ACC112 (cell line): Measurements from ENCODE around the gene DOCK9.

ENCODE experiments used
- H2AFZ ChIP-seq: fragments of 200-600 bp; sonication (generic); one replicate; pipeline ENCODE4 v1.6.0; 2017; ENCODE audit warnings: antibody characterized with exemption, low read length; ENCODE audit not compliant: unreplicated experiment
- H3K27ac ChIP-seq: fragments of 200-600 bp; sonication (generic); 2 replicates; pipeline ENCODE4 v1.5.1; 2014; ENCODE audit warnings: low read depth, mild to moderate bottlenecking, antibody characterized with exemption, low read length, moderate library complexity
- H3K27me3 ChIP-seq: fragments of 200-600 bp; sonication (generic); 2 replicates; pipeline ENCODE4 v1.6.1; 2014; ENCODE audit warnings: mild to moderate bottlenecking, antibody characterized with exemption, low read length, moderate library complexity, mixed read lengths; ENCODE audit not compliant: insufficient read depth
- H3K36me3 ChIP-seq: fragments of 200-600 bp; sonication (generic); 2 replicates; pipeline ENCODE4 v1.6.1; 2016; ENCODE audit warnings: mild to moderate bottlenecking, antibody characterized with exemption, low read length, moderate library complexity, mixed read lengths; ENCODE audit not compliant: insufficient read depth
- H3K4me1 ChIP-seq: fragments of 200-600 bp; sonication (generic); one replicate; pipeline ENCODE4 v1.6.1; 2016; ENCODE audit warnings: low read length, mixed read lengths; ENCODE audit not compliant: insufficient read depth, unreplicated experiment, control insufficient read depth
- H3K4me3 ChIP-seq: fragments of 200-600 bp; sonication (generic); 2 replicates; pipeline ENCODE4 v1.5.1; 2014; ENCODE audit warnings: mild to moderate bottlenecking, low read depth, low read length
- H3K79me2 ChIP-seq: fragments of 200-600 bp; sonication (generic); one replicate; pipeline ENCODE4 v1.6.0; 2016; ENCODE audit warnings: low read length; ENCODE audit not compliant: control insufficient read depth, unreplicated experiment, insufficient read depth

The DOCK9 gene

DNA sequence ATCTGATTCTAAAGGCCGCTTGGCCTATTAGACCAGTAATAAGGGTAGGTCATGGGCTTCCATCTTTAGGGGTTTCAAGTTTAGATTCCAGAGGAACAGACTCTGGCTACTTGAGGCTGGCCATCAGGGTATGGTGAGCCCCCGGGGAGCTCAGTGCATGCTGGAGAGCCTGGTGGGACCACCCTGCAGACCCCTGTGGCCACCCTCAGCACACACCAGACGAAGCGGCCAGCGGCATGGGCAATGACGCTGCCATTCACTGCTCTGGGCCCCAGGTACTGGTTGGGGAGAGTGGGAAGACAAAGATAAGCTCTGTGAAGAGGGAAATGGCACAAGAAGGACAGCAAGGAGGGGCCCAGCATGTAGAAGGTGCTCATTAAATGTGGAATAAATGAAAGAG, 126.6 kb downstream of the DOCK9 start:
- Histone ChIP-seq H3K79me2 (no peaks in the 10 kb centered on the region), H3K36me3 (no peaks in the 10 kb centered on the region), H3K4me1 (peaks cover 4% of the 10 kb centered on the region), H3K27ac (no peak overlapping the region), H3K27me3 (no peaks in the 10 kb centered on the region), H3K4me3 (no peak overlapping the region), H2AFZ (no peak overlapping the region)

DNA sequence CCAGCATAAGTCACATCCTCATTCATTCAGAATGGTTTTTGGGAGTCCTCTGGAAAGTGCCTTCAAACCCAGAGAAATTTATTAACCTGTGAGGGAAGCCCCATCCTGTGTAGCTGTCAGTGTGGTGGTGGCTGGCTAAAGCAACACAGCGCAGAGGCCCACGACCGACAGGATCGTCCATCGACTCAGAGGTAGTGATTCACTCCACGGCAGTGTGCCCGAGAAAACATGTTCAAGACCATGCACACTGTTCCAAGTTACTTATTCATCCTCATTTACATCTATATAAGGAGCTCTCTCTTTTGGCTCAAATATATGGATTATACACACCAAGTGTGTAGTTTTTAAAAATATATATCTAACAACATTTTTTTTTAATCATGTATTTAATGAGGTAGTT, 129.1 kb downstream of the DOCK9 start:
- H3K27ac ChIP-seq = no peak overlapping the region
- H3K79me2 ChIP-seq = no peaks in the 10 kb centered on the region
- no peaks in the 10 kb centered on the region for H3K36me3 ChIP-seq
- H3K4me1 ChIP-seq = peaks cover 1% of the 10 kb centered on the region
- H3K27me3 ChIP-seq = no peaks in the 10 kb centered on the region
- H2AFZ ChIP-seq = no peak overlapping the region
- no peak overlapping the region for H3K4me3 ChIP-seq

- Histone ChIP-seq H3K27ac (no peak overlapping the region), H3K4me1 (no peaks in the 10 kb centered on the region), H3K79me2 (no peaks in the 10 kb centered on the region), H3K36me3 (no peaks in the 10 kb centered on the region), H2AFZ (no peak overlapping the region), H3K4me3 (no peak overlapping the region), H3K27me3 (no peaks in the 10 kb centered on the region)
Measured at GRCh38 chr13:98847780-98848179, 130.1 kb downstream of the DOCK9 start.

GRCh38 chr13:98846986-98847385, 130.9 kb downstream of the DOCK9 start:
- Histone ChIP-seq H3K27ac (no peak overlapping the region), H3K4me1 (no peaks in the 10 kb centered on the region)

GRCh38 chr13:98846521-98846920, 131.3 kb downstream of the DOCK9 start:
- Histone ChIP-seq H2AFZ (no peak overlapping the region), H3K27me3 (no peaks in the 10 kb centered on the region), H3K4me3 (no peak overlapping the region), H3K4me1 (no peaks in the 10 kb centered on the region), H3K79me2 (no peaks in the 10 kb centered on the region), H3K27ac (no peak overlapping the region), H3K36me3 (no peaks in the 10 kb centered on the region)

More at GRCh38 chr13:98846986-98847385, 130.9 kb downstream of the DOCK9 start:
- no peaks in the 10 kb centered on the region for H3K36me3 ChIP-seq
- no peaks in the 10 kb centered on the region for H3K79me2 ChIP-seq
- H3K4me3 ChIP-seq = no peak overlapping the region
- H3K27me3 ChIP-seq = no peaks in the 10 kb centered on the region
- H2AFZ ChIP-seq = no peak overlapping the region

DNA sequence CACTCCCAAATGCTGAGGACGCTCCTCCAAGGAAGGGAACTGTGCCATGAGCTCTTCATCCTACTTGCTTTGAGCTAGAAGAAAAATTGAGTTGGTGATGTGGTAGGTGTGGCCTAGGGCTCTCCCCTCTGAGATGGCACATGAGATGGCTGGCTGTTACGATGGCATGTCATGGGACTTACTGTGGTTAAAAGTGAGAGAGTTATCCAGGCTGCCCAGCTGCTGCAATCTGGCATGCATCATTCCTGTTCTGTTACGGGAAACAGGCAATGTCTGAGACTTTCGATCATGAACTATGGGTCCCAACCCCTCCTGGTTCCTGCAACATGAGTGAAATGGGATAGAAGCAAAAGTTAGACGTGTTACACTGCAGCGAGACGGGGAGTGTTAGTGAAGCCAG, 132.1 kb downstream of the DOCK9 start:
- H2AFZ ChIP-seq = no peak overlapping the region
- H3K4me3 ChIP-seq = no peak overlapping the region
- no peaks in the 10 kb centered on the region for H3K4me1 ChIP-seq
- no peaks in the 10 kb centered on the region for H3K27me3 ChIP-seq
- no peaks in the 10 kb centered on the region for H3K79me2 ChIP-seq
- no peaks in the 10 kb centered on the region for H3K36me3 ChIP-seq
- no peak overlapping the region for H3K27ac ChIP-seq

GRCh38 chr13:98844021-98844420, 133.8 kb downstream of the DOCK9 start:
- Histone ChIP-seq H3K27me3 (no peaks in the 10 kb centered on the region), H2AFZ (no peak overlapping the region), H3K36me3 (no peaks in the 10 kb centered on the region), H3K4me3 (no peak overlapping the region), H3K79me2 (no peaks in the 10 kb centered on the region), H3K4me1 (no peaks in the 10 kb centered on the region), H3K27ac (no peak overlapping the region)

DNA sequence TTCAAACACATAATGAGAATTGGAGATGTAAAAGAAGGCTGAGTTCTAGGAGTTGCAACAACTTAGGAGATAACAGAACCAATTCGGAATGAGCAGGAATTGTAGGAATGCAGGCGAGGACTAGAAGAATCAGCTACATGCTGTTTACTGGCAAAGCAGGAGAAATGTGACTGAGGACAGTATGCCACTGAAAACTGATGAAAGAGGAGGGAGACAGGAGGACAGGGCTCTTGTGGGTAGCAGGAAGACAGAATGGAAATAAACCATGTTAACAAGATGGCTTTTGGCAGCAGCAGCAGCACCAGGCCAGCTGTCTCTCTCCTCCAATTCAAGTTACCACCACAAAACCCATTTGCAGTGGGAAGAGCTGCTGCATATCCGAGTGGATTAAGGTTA, 134.4 kb downstream of the DOCK9 start:
- Histone ChIP-seq H3K36me3 (no peaks in the 10 kb centered on the region), H2AFZ (no peak overlapping the region), H3K27ac (no peak overlapping the region), H3K4me3 (no peak overlapping the region), H3K27me3 (no peaks in the 10 kb centered on the region), H3K4me1 (no peaks in the 10 kb centered on the region), H3K79me2 (no peaks in the 10 kb centered on the region)

DNA sequence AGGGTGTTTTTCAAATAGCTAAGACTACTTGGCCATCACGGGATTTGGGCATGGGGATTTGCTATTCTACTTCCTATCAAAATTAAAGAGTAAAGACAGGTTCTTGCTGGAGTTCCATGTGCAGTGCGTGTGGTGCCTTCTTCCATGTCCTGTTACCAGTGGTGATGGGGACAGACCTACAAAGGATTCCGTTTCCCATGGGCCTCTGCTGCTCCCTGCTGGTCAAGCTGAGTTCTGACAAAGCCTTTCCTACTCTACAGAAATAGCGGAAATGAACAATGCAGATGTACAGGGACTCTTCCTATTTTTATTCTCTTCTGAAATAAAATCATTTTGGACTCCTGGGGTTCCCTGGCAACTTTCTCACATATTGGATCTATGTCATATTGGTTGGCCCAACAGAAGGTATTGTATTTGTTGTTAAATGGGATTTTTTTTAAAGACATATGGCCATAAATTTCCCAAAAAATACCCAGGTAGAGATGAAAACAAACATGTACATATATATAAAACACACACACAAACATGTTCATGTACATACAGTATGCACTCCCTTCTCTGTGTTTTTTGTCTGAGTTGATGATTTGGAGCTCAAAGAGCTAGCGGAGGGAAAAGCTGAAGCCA, 134.9 kb downstream of the DOCK9 start:
- Histone ChIP-seq H3K27ac (no peak overlapping the region), H3K79me2 (no peaks in the 10 kb centered on the region), H3K36me3 (no peaks in the 10 kb centered on the region), H3K4me3 (no peak overlapping the region), H3K4me1 (no peaks in the 10 kb centered on the region), H2AFZ (no peak overlapping the region), H3K27me3 (no peaks in the 10 kb centered on the region)

- Histone ChIP-seq H2AFZ (no peak overlapping the region), H3K27me3 (no peaks in the 10 kb centered on the region), H3K4me1 (no peaks in the 10 kb centered on the region), H3K79me2 (no peaks in the 10 kb centered on the region), H3K36me3 (no peaks in the 10 kb centered on the region), H3K4me3 (no peak overlapping the region), H3K27ac (no peak overlapping the region)
Measured at GRCh38 chr13:98842070-98842469, 135.8 kb downstream of the DOCK9 start.

DNA sequence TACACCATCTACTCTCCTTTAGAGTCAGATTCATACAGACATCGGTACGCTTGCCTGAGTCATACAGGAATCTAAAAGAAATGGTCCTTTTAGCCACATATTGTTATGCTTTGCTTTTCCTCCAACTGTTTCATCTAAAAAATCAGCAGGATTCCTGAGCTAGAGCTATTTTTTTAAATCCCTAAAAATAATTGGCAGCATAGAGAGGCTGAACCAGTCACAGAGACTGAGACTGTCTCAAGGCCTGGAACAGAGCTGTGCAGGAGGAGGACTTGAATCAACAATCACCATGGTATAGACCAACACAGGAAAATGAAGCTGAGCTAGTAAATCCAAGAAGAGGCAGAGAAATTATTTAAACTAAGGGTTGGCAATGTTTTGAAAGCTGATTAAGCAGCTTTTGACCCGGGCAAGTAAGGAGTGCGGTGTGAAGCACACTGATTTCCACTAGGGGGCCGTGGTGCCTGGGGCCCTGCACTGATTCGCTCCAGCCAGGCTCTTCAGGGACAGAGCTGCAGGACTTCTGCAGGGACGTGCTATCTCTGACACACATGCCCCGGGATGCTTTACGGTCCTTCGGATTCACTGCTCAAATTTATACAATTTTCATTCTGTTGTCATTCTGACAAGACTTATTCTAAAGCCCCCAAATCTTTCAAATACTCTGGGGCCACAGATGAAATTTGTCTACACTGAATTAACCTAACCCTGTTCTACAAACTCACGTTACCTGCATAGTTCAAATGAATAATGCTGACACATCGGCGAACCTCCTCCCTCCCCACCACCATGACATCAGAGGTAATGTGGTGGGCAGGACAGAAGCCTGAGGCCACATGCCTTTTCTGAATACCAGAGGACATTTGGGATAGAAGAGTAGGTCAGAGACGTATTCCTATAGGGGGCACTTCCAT, 137.8 kb downstream of the DOCK9 start:
- Histone ChIP-seq H3K4me1 (no peaks in the 10 kb centered on the region), H3K4me3 (no peak overlapping the region), H3K27ac (no peak overlapping the region), H3K36me3 (no peaks in the 10 kb centered on the region), H3K79me2 (no peaks in the 10 kb centered on the region), H3K27me3 (no peaks in the 10 kb centered on the region), H2AFZ (no peak overlapping the region)
